ENCODE data around the gene OLA1. TPM values are rescaled to one million over a fixed set of nuclear protein-coding genes. Genes with fewer than 3 reads are reported as not detected.

Gene OLA1
- total and polyA plus RNA-seq, 9 of the 15 experiments (the other 6 are each of a cell fraction or from before 2014, with no cell fraction given), result 208 to 353 (median 225) TPM

DNA sequence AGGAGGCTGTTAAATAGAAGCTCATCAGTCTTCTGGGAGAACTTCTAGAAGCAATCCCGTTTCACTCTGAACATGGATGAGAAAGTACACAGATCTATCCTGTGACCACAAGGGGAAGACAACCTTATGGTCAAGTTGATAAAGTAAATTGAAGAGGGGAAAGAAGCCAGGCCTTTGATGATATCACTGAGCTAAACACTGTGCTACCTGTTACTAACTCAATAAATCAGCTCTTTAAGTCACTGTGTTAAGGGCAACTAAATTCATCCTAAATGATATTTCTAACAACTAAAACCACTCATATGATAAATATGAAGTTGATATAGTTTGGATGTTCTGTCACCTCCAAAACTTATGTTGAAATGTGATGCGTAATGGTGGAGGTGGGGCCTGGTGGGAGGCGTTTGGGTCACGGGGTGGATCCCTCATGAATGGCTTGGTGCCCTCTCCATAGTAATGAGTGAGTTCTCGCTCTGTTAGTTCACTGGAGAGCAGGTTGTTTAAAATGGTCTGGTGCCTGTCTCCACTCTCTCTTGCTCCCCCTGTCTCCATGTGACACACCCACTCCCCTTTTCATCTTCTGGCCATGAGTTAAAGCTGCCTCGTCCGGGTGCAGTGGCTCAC lies 23.6 kb downstream of the OLA1 start (continued):
- TF ChIP-seq, protein P1, sequence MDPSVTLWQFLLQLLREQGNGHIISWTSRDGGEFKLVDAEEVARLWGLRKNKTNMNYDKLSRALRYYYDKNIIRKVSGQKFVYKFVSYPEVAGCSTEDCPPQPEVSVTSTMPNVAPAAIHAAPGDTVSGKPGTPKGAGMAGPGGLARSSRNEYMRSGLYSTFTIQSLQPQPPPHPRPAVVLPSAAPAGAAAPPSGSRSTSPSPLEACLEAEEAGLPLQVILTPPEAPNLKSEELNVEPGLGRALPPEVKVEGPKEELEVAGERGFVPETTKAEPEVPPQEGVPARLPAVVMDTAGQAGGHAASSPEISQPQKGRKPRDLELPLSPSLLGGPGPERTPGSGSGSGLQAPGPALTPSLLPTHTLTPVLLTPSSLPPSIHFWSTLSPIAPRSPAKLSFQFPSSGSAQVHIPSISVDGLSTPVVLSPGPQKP (CRISPR knock-in tag; IDR thresholded peaks at IDR 0.05), result no peak
- TF ChIP-seq OTX1 (CRISPR knock-in tag; IDR thresholded peaks at IDR 0.05), result no peak
- TF ChIP-seq ZNF780A (CRISPR knock-in tag; IDR thresholded peaks at IDR 0.05), result no peak
- TF ChIP-seq LEF1 (IDR thresholded peaks at IDR 0.05), result peak; percentile 47; the same call in 1 of the 2 replicates
- TF ChIP-seq KDM1A (IDR thresholded peaks at IDR 0.05), result peak; percentile 56 to 63; a peak in 3 of 4 replicates
- TF ChIP-seq, protein P2, sequence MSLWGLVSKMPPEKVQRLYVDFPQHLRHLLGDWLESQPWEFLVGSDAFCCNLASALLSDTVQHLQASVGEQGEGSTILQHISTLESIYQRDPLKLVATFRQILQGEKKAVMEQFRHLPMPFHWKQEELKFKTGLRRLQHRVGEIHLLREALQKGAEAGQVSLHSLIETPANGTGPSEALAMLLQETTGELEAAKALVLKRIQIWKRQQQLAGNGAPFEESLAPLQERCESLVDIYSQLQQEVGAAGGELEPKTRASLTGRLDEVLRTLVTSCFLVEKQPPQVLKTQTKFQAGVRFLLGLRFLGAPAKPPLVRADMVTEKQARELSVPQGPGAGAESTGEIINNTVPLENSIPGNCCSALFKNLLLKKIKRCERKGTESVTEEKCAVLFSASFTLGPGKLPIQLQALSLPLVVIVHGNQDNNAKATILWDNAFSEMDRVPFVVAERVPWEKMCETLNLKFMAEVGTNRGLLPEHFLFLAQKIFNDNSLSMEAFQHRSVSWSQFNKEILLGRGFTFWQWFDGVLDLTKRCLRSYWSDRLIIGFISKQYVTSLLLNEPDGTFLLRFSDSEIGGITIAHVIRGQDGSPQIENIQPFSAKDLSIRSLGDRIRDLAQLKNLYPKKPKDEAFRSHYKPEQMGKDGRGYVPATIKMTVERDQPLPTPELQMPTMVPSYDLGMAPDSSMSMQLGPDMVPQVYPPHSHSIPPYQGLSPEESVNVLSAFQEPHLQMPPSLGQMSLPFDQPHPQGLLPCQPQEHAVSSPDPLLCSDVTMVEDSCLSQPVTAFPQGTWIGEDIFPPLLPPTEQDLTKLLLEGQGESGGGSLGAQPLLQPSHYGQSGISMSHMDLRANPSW (CRISPR knock-in tag; IDR thresholded peaks at IDR 0.05), result no peak
- no peak for TF ChIP-seq RBBP5 (IDR thresholded peaks at IDR 0.05; ENCODE audit: borderline replicate concordance, insufficient read depth, low read length, poor library complexity, severe bottlenecking)
- TF ChIP-seq MTA2 (IDR thresholded peaks at IDR 0.05; ENCODE audit: low read depth), result peak; percentile 58
- peak; percentile 73 for TF ChIP-seq TAL1 (IDR thresholded peaks at IDR 0.05)
- no peak for TF ChIP-seq DMBX1 (CRISPR knock-in tag; IDR thresholded peaks at IDR 0.05; ENCODE audit: borderline replicate concordance)
- TF ChIP-seq, protein P3, sequence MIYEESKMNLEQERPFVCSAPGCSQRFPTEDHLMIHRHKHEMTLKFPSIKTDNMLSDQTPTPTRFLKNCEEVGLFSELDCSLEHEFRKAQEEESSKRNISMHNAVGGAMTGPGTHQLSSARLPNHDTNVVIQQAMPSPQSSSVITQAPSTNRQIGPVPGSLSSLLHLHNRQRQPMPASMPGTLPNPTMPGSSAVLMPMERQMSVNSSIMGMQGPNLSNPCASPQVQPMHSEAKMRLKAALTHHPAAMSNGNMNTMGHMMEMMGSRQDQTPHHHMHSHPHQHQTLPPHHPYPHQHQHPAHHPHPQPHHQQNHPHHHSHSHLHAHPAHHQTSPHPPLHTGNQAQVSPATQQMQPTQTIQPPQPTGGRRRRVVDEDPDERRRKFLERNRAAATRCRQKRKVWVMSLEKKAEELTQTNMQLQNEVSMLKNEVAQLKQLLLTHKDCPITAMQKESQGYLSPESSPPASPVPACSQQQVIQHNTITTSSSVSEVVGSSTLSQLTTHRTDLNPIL (CRISPR knock-in tag; IDR thresholded peaks at IDR 0.05), result no peak
- TF ChIP-seq KAT2B (IDR thresholded peaks at IDR 0.05; ENCODE audit: low read depth, low read length), result no peak
- peak; percentile 62; the same call in 1 of the 2 replicates for TF ChIP-seq CBFA2T2 (conservative IDR thresholded peaks at IDR 0.05)
- TF ChIP-seq ATF1 (CRISPR knock-in tag; IDR thresholded peaks at IDR 0.05), result no peak
- peak; percentile 54; the same call in 1 of the 2 replicates for TF ChIP-seq ATF1 (tag; IDR thresholded peaks at IDR 0.05)
- TF ChIP-seq NELFE (IDR thresholded peaks at IDR 0.05; ENCODE audit: insufficient read depth, insufficient read length), result no peak
- TF ChIP-seq RCOR1 (IDR thresholded peaks at IDR 0.05; ENCODE audit: borderline replicate concordance in 1 of 2, low read depth in 2 of 2, low read length in 2 of 2), result peak in 1 of 2 experiments; percentile 63; a peak in 1 of 4 replicates
- TF ChIP-seq, protein P4, sequence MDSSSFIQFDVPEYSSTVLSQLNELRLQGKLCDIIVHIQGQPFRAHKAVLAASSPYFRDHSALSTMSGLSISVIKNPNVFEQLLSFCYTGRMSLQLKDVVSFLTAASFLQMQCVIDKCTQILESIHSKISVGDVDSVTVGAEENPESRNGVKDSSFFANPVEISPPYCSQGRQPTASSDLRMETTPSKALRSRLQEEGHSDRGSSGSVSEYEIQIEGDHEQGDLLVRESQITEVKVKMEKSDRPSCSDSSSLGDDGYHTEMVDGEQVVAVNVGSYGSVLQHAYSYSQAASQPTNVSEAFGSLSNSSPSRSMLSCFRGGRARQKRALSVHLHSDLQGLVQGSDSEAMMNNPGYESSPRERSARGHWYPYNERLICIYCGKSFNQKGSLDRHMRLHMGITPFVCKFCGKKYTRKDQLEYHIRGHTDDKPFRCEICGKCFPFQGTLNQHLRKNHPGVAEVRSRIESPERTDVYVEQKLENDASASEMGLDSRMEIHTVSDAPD (CRISPR knock-in tag; IDR thresholded peaks at IDR 0.05), result no peak
- TF ChIP-seq XRCC3 (IDR thresholded peaks at IDR 0.05), result no peak
- TF ChIP-seq, protein P5, sequence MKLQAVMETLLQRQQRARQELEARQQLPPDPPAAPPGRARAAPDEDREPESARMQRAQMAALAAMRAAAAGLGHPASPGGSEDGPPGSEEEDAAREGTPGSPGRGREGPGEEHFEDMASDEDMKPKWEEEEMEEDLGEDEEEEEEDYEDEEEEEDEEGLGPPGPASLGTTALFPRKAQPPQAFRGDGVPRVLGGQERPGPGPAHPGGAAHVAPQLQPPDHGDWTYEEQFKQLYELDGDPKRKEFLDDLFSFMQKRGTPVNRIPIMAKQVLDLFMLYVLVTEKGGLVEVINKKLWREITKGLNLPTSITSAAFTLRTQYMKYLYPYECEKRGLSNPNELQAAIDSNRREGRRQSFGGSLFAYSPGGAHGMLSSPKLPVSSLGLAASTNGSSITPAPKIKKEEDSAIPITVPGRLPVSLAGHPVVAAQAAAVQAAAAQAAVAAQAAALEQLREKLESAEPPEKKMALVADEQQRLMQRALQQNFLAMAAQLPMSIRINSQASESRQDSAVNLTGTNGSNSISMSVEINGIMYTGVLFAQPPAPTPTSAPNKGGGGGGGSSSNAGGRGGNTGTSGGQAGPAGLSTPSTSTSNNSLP (IDR thresholded peaks at IDR 0.05; ENCODE audit: borderline replicate concordance, low read depth, low read length), result peak; percentile 41; the same call in 1 of the 2 replicates
- TF ChIP-seq NFE2 (IDR thresholded peaks at IDR 0.05; ENCODE audit: low read depth), result 0 out of 2 replicates have a peak, but pooled peaks have one; percentile 11

Data from K562 (cell line).